HEK293 (cell line): ENCODE measurements around the gene FAM177B.

Experiments
- CTCF ChIA-PET: fragments of 350-600 bp; formaldehyde crosslinking; extraction: SDS; loops from one replicate; lab custom pipeline; 2021; ENCODE audit warnings: antibody characterized with exemption; lab: Yijun Ruan, JAX
- POLR2A ChIA-PET: fragments of 300-600 bp; formaldehyde crosslinking; extraction: SDS; loops from one replicate; lab custom pipeline; 2020; ENCODE audit warnings: antibody characterized with exemption, inconsistent platforms; lab: Yijun Ruan, JAX
- H3K27ac ChIP-seq: fragments of 200-500 bp; sonication (Bioruptor generic); 2 replicates; pipeline ENCODE4 v1.5.1; 2014; ENCODE audit warnings: low read depth, low read length, control low read depth, inconsistent platforms; ENCODE audit errors: extremely low read depth
- H3K36me3 ChIP-seq, 2 experiments: fragments of 200-500 bp in 1 of 2; sonication (Bioruptor generic) in 1 of 2; 1 replicate in 1 of 2; 2 replicates in 1 of 2; pipeline ENCODE4 v1.5.1; 2014 to 2017; ENCODE audit warnings: inconsistent platforms in 2 of 2, low read length in 2 of 2; ENCODE audit not compliant: control insufficient read depth in 2 of 2, insufficient read depth in 1 of 2
- H3K4me1 ChIP-seq: fragments of 200-500 bp; sonication (Bioruptor generic); 2 replicates; pipeline ENCODE4 v1.5.1; 2014; ENCODE audit warnings: mild to moderate bottlenecking, low read length, inconsistent platforms; ENCODE audit not compliant: control insufficient read depth, insufficient read depth
- H3K4me3 ChIP-seq: 2 replicates; pipeline ENCODE4 v1.5.1; 2011; ENCODE audit warnings: low read depth, mild to moderate bottlenecking, control low read depth, low read length, moderate library complexity
- H3K9me3 ChIP-seq: fragments of 200-500 bp; sonication (Bioruptor generic); 2 replicates; pipeline ENCODE4 v1.5.1; 2014; ENCODE audit warnings: low read depth, low read length, inconsistent platforms; ENCODE audit not compliant: control insufficient read depth, insufficient read depth
- PRDM10 ChIP-seq: fragments of 450-650 bp; formaldehyde crosslinking; IDR thresholded peaks from 2 replicates; pipeline ENCODE4 v1.5.1; 2016; ENCODE audit warnings: missing biosample characterization, missing genetic modification characterization
- SCRT1 ChIP-seq: fragments of 450-650 bp; formaldehyde crosslinking; IDR thresholded peaks from 2 replicates; pipeline ENCODE4 v1.5.1; 2016; ENCODE audit warnings: missing biosample characterization, missing genetic modification characterization, borderline replicate concordance
- SETDB1 ChIP-seq: IDR thresholded peaks from one replicate; pipeline ENCODE4 v1.6.1; 2017; ENCODE audit warnings: mild to moderate bottlenecking, low read length, moderate library complexity, mixed read lengths; ENCODE audit not compliant: insufficient read length
- ZBTB48 ChIP-seq: fragments of 450-650 bp; formaldehyde crosslinking; IDR thresholded peaks from 2 replicates; pipeline ENCODE4 v1.5.1; 2016; ENCODE audit warnings: missing biosample characterization, missing genetic modification characterization
- ZFHX2 ChIP-seq: fragments of 450-650 bp; formaldehyde crosslinking; conservative IDR thresholded peaks from 2 replicates; pipeline ENCODE4 v1.5.1; 2016; ENCODE audit warnings: missing biosample characterization, missing genetic modification characterization
- ZNF133 ChIP-seq: fragments of 450-650 bp; formaldehyde crosslinking; IDR thresholded peaks from 2 replicates; pipeline ENCODE4 v1.5.1; 2016; ENCODE audit warnings: missing biosample characterization, missing genetic modification characterization
- ZNF138 ChIP-seq: fragments of 450-650 bp; formaldehyde crosslinking; IDR thresholded peaks from 2 replicates; pipeline ENCODE4 v1.5.1; 2016; ENCODE audit warnings: missing biosample characterization, missing genetic modification characterization, borderline replicate concordance
- ZNF169 ChIP-seq: fragments of 450-650 bp; formaldehyde crosslinking; IDR thresholded peaks from 2 replicates; pipeline ENCODE4 v1.5.1; 2016; ENCODE audit warnings: missing biosample characterization, missing genetic modification characterization
- ZNF174 ChIP-seq: fragments of 450-650 bp; formaldehyde crosslinking; IDR thresholded peaks from 2 replicates; pipeline ENCODE4 v1.5.0; 2017; ENCODE audit warnings: missing biosample characterization, mild to moderate bottlenecking, missing genetic modification characterization
- ZNF239 ChIP-seq: fragments of 450-650 bp; formaldehyde crosslinking; IDR thresholded peaks from 2 replicates; pipeline ENCODE4 v1.5.1; 2016; ENCODE audit warnings: missing biosample characterization, missing genetic modification characterization
- ZNF266 ChIP-seq: fragments of 450-650 bp; formaldehyde crosslinking; IDR thresholded peaks from 2 replicates; pipeline ENCODE4 v1.5.1; 2016; ENCODE audit warnings: missing biosample characterization, missing genetic modification characterization, low read depth
- ZNF311 ChIP-seq: fragments of 450-650 bp; formaldehyde crosslinking; IDR thresholded peaks from 2 replicates; pipeline ENCODE4 v1.5.1; 2017; ENCODE audit warnings: missing biosample characterization, missing genetic modification characterization, borderline replicate concordance
- ZNF350 ChIP-seq: fragments of 450-650 bp; formaldehyde crosslinking; IDR thresholded peaks from 2 replicates; pipeline ENCODE4 v1.5.0; 2017; ENCODE audit warnings: missing biosample characterization, mild to moderate bottlenecking, missing genetic modification characterization
- ZNF366 ChIP-seq: fragments of 450-650 bp; formaldehyde crosslinking; conservative IDR thresholded peaks from 2 replicates; pipeline ENCODE4 v1.5.1; 2016; ENCODE audit warnings: missing biosample characterization, missing genetic modification characterization
- ZNF394 ChIP-seq: fragments of 450-650 bp; formaldehyde crosslinking; IDR thresholded peaks from 2 replicates; pipeline ENCODE4 v1.5.1; 2016; ENCODE audit warnings: missing biosample characterization, missing genetic modification characterization, mild to moderate bottlenecking, moderate library complexity, borderline replicate concordance
- ZNF433 ChIP-seq: fragments of 450-650 bp; formaldehyde crosslinking; IDR thresholded peaks from 2 replicates; pipeline ENCODE4 v1.5.1; 2016; ENCODE audit warnings: missing biosample characterization, missing genetic modification characterization, low read depth
- ZNF610 ChIP-seq: fragments of 450-650 bp; formaldehyde crosslinking; IDR thresholded peaks from 2 replicates; pipeline ENCODE4 v1.5.1; 2016; ENCODE audit warnings: missing biosample characterization, missing genetic modification characterization, borderline replicate concordance
- TF ChIP-seq, protein P1 (sequence below): fragments of 450-650 bp; formaldehyde crosslinking; optimal IDR thresholded peaks from 2 replicates; pipeline ENCODE3; 2016; ENCODE audit warnings: missing biosample characterization, mild to moderate bottlenecking, missing genetic modification characterization
- TF ChIP-seq, protein P2 (sequence below): fragments of 450-650 bp; formaldehyde crosslinking; IDR thresholded peaks from 2 replicates; pipeline ENCODE4 v1.5.1; 2016; ENCODE audit warnings: missing biosample characterization, missing genetic modification characterization
- TF ChIP-seq, protein P3 (sequence below): fragments of 450-650 bp; IDR thresholded peaks from 2 replicates; pipeline ENCODE4 v1.5.1; 2018; ENCODE audit warnings: missing biosample characterization, mild to moderate bottlenecking, missing genetic modification characterization
- TF ChIP-seq, protein P4 (sequence below): fragments of 450-650 bp; formaldehyde crosslinking; conservative IDR thresholded peaks from 2 replicates; pipeline ENCODE4 v1.5.1; 2016; ENCODE audit warnings: low read depth, missing biosample characterization, missing genetic modification characterization

Gene FAM177B

DNA sequence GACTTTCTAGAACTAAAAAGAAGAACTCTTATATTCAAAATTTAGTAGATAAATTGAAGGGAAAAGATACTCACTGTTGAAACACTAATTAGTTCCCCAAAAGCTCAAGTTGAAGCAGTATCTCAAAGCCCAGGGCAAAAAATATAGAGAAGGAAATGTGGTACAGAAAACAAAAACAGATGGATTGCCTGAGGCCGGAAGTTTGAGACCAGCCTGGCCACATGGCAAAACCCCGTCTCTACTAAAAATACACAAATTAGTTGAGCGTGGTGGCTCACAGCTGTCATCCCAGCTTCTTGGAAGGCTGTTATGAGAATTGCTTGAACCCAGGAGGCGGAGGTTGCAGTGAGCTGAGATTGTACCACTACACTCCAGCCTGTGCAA lies 36.0 kb downstream of the FAM177B start:
- H3K27ac ChIP-seq, result no peak overlapping the region
- H3K36me3 ChIP-seq, result no peaks in the 10 kb centered on the region
- CTCF ChIA-PET, result interaction anchor here (0.9 kb wide), 1 partner anchor 208 kb away, joined by 4 read pairs; no protein-coding TSS in a partner anchor

DNA sequence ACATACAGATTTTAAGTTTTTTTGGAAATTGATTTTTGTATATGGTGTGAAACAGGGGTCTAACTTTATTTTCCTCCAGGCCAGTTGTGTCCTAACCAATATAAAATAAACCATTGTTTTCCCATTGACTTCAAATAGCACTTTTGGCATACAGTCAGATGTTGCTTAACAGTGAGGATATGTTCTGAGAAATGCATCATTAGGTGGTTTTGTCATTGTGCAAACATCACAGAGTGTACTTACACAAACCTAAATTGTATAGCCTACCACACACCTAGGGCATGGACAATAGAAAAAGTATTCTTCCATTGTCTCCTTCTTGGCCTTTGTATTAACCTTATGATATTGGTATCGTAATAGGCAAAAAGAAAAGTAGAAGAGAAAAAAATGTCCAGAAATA lies 40.5 kb downstream of the FAM177B start:
- POLR2A ChIA-PET, result no interaction called here
- Histone ChIP-seq H3K9me3 (no peaks in the 10 kb centered on the region), H3K4me1 (no peaks in the 10 kb centered on the region), H3K4me3 (no peak overlapping the region), H3K36me3 (no peaks in the 10 kb centered on the region), H3K27ac (no peak overlapping the region)
- CTCF ChIA-PET, result interaction anchor here (1.2 to 1.3 kb wide), 3 partner anchors 39 to 313 kb away, joined by 3 to 7 read pairs (median 4); partner anchors contain the start of gene FAM177B
- no peak for TF ChIP-seq PRDM10 (tag by site-specific recombination)
- TF ChIP-seq ZNF433 (tag by site-specific recombination), result no peak

More for the DNA sequence above, 36.0 kb downstream of the FAM177B start:
- H3K4me1 ChIP-seq, result no peaks in the 10 kb centered on the region
- no peaks in the 10 kb centered on the region for H3K9me3 ChIP-seq
- TF ChIP-seq ZNF266 (tag by site-specific recombination) (no peak), SETDB1 (no peak), ZFHX2 (tag by site-specific recombination) (no peak), SCRT1 (tag by site-specific recombination) (no peak), ZNF610 (tag by site-specific recombination) (no peak), ZNF133 (tag by site-specific recombination) (no peak), ZNF138 (no peak), ZNF169 (no peak), ZNF239 (no peak)
- TF ChIP-seq, protein P1, sequence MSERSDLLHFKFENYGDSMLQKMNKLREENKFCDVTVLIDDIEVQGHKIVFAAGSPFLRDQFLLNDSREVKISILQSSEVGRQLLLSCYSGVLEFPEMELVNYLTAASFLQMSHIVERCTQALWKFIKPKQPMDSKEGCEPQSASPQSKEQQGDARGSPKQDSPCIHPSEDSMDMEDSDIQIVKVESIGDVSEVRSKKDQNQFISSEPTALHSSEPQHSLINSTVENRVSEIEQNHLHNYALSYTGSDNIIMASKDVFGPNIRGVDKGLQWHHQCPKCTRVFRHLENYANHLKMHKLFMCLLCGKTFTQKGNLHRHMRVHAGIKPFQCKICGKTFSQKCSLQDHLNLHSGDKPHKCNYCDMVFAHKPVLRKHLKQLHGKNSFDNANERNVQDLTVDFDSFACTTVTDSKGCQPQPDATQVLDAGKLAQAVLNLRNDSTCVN (tag by site-specific recombination), result no peak
- TF ChIP-seq, protein P2, sequence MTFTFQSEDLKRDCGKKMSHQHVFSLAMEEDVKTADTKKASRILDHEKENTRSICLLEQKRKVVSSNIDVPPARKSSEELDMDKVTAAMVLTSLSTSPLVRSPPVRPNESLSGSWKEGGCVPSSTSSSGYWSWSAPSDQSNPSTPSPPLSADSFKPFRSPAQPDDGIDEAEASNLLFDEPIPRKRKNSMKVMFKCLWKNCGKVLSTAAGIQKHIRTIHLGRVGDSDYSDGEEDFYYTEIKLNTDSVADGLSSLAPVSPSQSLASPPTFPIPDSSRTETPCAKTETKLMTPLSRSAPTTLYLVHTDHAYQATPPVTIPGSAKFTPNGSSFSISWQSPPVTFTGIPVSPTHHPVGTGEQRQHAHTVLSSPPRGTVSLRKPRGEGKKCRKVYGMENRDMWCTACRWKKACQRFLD (tag by site-specific recombination), result no peak
- no peak overlapping the region for H3K4me3 ChIP-seq
- POLR2A ChIA-PET, result no interaction called here

- Histone ChIP-seq H3K27ac (no peak overlapping the region), H3K4me3 (no peak overlapping the region), H3K4me1 (no peaks in the 10 kb centered on the region), H3K36me3 (no peaks in the 10 kb centered on the region), H3K9me3 (no peaks in the 10 kb centered on the region)
- ChIA-PET POLR2A (no interaction called here), CTCF (interaction anchor here (0.7 kb wide), 1 partner anchor 491 kb away, joined by 3 read pairs; no protein-coding TSS in a partner anchor)
- TF ChIP-seq ZNF174 (tag by site-specific recombination) (no peak), ZNF366 (tag by site-specific recombination) (0 out of 2 replicates have a peak, but pooled peaks have one; percentile 25), ZNF311 (tag by site-specific recombination) (no peak), ZNF394 (no peak), ZBTB48 (tag by site-specific recombination) (no peak), ZNF350 (tag by site-specific recombination) (0 out of 2 replicates have a peak, but pooled peaks have one; percentile 29)
- TF ChIP-seq, protein P3, sequence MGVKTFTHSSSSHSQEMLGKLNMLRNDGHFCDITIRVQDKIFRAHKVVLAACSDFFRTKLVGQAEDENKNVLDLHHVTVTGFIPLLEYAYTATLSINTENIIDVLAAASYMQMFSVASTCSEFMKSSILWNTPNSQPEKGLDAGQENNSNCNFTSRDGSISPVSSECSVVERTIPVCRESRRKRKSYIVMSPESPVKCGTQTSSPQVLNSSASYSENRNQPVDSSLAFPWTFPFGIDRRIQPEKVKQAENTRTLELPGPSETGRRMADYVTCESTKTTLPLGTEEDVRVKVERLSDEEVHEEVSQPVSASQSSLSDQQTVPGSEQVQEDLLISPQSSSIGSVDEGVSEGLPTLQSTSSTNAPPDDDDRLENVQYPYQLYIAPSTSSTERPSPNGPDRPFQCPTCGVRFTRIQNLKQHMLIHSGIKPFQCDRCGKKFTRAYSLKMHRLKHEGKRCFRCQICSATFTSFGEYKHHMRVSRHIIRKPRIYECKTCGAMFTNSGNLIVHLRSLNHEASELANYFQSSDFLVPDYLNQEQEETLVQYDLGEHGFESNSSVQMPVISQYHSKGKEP (tag by site-specific recombination), result peak; percentile 65; the same call in 1 of the 2 replicates
- TF ChIP-seq, protein P4, sequence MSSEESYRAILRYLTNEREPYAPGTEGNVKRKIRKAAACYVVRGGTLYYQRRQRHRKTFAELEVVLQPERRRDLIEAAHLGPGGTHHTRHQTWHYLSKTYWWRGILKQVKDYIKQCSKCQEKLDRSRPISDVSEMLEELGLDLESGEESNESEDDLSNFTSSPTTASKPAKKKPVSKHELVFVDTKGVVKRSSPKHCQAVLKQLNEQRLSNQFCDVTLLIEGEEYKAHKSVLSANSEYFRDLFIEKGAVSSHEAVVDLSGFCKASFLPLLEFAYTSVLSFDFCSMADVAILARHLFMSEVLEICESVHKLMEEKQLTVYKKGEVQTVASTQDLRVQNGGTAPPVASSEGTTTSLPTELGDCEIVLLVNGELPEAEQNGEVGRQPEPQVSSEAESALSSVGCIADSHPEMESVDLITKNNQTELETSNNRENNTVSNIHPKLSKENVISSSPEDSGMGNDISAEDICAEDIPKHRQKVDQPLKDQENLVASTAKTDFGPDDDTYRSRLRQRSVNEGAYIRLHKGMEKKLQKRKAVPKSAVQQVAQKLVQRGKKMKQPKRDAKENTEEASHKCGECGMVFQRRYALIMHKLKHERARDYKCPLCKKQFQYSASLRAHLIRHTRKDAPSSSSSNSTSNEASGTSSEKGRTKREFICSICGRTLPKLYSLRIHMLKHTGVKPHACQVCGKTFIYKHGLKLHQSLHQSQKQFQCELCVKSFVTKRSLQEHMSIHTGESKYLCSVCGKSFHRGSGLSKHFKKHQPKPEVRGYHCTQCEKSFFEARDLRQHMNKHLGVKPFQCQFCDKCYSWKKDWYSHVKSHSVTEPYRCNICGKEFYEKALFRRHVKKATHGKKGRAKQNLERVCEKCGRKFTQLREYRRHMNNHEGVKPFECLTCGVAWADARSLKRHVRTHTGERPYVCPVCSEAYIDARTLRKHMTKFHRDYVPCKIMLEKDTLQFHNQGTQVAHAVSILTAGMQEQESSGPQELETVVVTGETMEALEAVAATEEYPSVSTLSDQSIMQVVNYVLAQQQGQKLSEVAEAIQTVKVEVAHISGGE (tag by site-specific recombination), result no peak
These were observed 41.0 kb downstream of the FAM177B start for GRCh38 chr1:222777977-222778376.
